Stimulated activated CD4-positive, alpha-beta T cell treated with anti-CD3 and anti-CD28 coated beads, Interleukin-12 subunit alpha, Interleukin-12 subunit beta, amount 100 ng/mL, for 24 hours (primary cell): ENCODE measurements around the gene DLG5.
"Not testable (repeated sequence)": the region's sequence is repeated elsewhere in the genome, so short reads cannot be mapped to it uniquely, and the experiment has no call there.

Experiments used
- DNase-seq, 2 experiments: peaks; one replicate each; pipeline ENCODE4 v3.0.0-alpha.2; 2020; ENCODE audit warnings: low read depth in 2 of 2

DLG5 gene

DNA sequence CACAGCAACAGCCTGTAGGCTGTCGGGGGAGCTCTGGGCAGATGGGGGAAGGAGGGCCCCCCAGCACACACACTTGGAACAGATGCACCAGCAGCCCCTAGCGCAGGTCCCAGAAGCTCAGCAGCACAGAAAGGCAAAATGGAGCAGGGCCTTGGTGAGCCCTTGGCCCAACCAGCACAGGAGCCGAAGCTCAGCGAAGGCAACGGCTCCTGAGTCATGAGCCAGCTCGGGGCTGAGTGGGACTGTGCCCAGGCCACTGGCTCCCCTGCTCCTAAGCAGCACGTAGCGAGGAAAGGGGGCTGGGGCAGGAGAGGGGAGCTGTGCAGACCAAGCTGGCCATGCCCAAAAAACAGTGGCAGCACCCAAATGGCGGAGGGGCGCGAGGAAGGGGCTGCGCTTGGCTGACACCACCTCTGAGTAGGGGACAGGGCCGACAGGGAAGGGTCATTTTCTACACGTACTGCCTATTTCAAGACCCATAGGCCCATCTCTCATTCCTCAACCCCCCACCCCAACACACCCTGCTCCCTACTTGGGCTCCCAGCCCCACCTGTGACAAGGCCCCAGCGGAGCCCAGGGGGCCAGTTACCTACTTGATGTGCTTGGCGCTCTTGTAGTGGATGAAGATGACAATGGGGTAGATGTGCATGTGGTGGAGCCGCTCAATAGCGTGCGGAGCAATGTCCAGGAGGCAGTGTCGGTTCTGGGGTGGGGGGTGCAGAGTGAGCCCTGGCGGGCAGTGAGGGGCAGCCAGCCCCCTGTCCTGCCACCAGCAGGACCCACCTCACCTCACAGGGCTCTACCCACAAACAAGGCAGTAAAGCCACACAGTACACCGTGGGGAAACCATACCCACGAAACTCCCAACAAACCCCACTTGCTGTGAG is 132.1 kb downstream of the DLG5 start:
- no peak for DNase-seq

DNA sequence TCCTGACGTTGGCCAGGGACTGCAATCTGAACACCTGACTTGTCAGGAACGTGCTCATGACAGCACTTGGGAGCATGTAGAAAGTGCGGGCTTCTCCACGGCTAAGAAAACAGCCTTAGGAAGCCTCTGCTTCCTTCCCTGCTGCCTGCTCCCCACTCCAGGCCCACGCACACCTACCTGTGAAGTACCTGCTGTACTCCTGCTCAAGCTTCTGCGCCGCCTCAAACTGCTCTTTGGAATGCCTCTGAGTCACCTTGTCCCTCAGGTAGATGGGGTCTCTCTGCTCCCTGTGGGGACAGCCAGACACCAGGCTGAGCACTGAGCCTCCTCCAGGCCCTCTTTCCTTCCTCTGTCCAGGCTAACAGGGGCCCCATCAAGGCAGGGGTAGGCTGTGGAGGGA is 132.7 kb downstream of the DLG5 start:
- no peak for DNase-seq

DNA sequence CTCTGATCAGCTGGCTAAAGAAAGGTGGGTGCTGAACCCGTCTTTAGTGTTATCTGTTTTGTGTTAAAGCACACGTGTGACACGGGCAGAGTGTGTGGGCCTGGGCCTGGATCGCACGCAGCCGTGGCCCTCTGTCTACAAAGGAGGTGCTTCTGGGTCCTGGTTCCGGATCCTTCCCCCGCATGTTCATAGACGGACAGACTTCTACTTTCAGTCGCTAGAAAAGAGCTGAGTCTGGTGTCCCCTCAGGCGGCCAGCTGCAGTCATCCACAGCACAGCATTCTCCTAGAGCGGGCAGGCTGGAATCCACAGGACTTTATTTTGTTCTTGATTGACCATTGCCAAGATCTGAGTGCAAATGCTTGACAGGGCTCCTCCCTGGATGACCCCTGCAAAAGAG is 134.4 kb downstream of the DLG5 start:
- no peak for DNase-seq

DNA sequence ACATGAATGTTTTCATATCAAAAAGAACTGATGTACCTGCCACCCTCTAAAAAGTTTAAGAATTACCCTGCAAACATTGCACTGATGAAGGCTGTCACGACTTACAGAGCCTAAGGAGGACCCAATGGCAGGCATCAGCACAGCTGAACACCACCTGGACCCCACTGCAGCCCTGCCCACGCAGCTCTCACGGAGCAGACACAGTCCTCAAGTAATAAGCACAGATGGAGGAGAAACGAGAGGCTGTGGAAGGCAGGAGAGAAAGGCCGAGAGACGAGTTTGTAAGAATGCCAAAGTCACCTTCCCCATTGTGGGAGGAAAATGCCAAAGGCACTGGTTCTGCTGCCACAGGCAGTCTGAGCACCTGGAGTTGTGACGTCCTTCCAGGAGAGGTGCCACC is 135.0 kb downstream of the DLG5 start:
- no peak for DNase-seq

DNA sequence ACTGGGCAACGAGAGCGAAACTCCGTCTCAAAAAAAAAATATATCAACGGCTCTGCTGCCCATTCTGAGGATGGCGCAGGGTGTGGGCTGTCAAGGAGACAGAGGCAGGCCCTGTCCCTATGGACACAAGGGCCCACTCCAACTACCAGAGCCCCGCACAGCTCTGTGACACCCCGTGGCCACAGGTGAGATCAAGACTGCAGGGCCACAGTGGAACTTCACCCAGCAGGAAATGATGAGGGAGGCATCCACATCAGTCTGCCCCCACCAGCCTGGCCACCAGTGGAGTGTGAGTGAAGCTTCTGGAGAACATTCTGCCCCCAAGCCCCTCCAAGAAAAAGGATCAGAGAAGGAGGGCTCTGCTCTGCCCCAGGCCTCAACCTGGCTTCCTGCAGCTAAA is 136.7 kb downstream of the DLG5 start:
- no peak for DNase-seq

DNA sequence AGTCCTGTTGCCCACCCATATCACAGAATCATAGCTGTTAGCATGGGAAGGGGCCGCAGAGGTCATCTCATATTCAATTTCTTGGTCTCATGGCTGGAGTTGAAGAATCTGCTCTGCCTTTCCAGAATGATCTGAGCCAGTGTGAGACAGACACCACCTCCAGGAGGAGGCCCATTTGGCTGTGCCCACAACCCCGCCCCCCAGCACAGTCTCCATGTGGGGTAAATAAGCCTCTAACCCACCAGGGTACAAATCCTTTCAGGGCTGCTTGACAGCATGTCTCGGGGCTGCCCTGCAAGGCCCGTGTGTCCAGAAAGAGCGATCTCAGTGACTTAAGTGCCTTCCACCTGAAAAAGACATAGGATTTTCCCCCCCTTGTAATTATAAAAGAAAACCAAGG is 137.5 kb downstream of the DLG5 start:
- DNase-seq: no peak

DNA sequence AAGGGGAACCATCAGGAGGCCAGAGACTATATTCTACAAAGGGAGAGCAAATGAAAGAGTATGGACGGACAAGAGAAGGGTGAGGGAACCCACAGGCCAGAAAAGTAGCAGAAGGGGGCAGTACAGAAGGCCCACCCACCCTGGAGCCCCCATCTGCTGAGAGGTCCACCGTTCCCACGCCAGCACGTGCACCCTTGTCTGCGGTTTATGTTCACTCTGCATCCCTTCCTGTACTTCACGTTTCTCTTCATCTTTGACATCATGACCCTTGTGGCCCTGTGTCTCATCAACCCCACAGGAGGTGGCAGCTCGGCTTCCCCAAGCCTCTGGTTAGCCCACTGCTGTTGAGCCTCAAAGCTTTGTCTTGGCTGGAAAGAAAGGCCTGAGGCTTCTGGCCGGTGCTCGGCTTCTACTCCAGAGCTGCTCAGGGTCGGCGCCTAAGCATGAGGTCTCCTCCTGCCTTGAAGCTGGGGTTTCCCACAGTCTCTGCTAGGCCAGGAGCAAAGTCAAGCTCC is 138.0 kb downstream of the DLG5 start:
- DNase-seq: no peak

DNA sequence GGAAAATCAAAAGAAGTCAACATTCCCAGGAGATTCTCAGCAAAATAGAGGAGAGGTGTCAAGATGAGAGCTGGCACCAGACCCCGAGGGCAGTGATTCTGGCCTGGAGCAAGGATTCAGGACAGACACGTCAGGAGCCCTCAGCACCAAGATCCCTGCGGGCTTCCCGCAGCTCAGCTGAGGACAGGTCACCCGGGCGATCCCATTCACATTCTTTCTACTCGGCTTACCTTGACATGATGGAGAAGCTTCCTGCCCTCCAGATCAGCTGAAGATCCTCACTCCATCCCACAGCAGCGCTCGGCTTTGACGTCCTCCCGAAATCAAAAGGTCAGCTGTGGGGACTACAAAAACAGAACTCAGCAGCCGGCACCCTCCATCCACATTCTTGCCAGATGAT is 139.1 kb downstream of the DLG5 start:
- DNase-seq: no peak

DNA sequence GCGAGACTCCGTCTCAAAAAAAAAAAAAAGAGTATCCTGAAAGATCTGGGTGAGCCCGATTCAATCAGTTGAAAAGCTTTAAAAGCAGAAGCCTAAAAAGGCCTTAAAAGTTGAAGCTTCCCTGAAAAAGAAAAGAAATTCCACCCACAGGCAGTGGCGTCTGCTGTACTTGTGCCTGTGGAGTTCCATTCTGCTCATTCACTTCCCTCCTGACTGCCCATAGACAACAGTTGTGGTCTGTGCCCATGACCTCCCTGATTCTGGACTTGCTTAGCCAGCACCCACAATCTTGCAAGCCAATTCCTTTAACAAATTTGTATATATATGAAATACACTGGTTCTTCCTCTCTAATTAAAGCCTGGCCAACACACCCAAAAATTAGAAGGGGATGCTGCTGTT is 141.7 kb downstream of the DLG5 start:
- DNase-seq: no peak

DNA sequence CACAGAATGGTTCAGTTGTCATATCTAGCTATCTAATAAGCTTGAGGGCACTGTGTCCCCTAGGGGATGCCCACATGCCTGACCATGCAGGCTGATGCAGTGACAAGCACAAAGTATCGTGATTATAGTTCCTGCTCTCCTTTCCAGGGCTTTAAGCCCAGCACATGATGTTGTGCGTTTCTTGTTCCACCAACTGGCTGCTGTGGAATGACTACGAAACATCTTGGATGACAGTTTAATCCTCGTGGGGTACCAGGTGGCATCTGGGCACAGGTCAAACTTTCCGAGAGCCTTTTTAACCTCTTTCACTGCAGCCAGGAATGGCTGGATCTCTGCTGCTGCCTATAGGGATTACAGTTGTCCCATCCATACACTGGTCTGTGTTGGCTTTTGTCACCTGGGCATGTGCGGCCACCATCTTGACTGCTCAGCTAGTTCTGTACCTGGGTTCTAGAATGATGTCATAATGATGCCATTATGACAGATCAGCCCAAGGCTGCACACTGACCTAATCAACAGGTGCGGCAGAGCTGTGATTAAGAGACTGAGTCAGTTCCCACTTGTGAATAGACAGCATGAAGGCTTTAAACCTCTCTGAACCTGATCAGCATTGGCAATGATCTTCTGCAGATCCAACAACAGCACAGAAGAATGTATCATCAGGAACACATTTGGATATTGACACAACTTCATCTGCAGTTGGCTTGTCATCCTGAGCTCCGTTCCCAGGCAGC is 144.1 kb downstream of the DLG5 start:
- no peak for DNase-seq

DNA sequence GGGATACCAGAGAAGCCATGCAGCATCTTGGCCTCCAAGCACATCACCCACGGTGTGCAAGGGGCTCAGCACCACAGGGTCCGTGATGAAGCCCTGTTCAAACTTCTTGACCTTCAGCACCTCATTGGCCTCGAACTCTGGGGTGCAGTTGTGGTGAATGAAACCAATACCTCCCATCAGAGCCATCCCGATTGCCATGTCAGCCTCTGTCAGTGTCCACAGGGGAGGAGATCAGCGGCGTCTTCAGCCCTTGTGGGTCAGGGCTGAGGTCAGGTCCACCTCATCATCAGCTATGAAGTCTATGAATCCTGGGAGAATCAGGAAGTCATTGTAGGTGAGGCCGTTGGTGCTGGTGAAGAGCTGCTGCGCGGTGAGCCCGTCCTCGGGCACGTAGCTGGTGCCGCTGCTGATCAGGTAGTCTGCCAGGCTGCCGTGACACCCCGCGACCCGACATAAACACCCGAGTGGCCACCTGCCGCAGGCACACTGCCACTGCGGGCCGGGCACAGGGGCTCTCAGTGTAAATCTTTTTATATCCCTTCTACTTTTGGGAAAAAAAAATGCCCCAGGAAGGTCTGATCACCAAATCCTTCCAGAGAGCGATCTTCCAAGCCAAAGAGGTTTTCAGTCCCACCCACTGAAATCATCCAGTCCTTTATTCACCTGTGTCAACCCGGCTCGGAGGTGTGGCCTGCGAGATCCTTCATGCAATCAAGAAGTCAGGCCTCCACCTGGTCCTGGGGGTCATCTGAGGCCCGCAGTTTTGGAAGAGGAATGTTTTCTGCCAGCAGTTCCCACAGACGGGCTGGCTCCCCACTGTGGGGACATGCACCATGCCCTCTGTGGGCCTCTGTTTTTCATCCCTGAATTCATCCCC is 144.9 kb downstream of the DLG5 start:
- no peak for DNase-seq

DNA sequence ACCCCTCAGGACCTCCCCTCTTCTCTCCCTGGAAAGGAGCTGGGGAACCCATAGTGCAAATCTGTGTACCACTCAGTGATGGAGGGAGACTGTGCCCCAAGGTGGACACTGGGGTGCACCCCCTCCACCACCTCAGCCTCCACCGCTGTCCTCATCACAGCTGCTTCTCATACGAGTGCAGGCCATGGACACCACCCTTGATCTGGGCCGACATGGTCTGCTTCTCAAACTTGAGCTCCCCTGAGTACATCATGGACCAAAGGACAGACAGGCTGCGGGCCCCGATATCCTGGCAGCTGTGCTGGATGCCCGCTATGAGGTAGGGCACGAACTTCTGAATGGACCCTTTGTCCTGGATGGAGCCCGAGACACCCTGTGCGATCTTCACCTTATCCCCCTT is 146.4 kb downstream of the DLG5 start:
- no peak for DNase-seq

DNA sequence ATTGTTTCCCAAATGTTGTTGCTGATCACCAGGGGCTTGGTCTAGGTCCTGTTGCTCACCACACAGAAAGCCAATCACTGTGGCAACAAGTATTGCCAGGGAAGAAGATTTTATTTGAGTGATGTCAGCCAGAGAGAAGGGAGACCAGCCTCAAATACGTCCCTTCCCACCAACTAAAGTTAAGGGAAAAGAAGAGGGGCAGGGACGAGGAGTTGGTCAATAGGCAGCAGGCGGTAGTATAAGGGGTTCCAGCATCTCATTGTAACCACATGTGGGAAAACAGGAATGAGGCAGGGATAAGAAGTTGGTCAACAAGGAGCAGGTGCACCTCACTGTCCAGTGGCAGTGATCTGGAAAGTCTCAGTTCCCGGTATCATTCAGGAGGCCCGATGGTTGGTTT is 150.1 kb downstream of the DLG5 start:
- no peak for DNase-seq

DNA sequence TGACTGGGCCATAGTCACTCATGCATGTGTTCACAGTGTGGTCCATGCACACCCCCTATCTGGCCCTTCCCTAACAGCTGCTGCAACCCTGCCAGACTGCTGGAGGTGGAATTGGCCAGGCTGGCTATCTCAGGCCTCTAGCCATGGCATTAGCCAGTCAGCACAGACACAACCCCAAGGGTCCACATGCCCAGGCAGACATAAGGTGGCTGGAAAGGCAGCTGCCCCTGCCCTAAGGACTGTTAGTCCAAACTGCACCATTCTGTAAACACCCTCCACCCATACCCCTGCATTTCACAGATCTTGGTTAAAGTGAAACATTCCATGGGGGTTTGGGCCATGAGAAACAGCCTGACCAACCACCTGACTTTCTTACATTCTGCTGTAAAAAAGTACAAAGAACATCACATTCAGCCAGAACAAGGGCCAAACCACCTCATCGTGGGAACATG is 151.6 kb downstream of the DLG5 start:
- no peak for DNase-seq

DNA sequence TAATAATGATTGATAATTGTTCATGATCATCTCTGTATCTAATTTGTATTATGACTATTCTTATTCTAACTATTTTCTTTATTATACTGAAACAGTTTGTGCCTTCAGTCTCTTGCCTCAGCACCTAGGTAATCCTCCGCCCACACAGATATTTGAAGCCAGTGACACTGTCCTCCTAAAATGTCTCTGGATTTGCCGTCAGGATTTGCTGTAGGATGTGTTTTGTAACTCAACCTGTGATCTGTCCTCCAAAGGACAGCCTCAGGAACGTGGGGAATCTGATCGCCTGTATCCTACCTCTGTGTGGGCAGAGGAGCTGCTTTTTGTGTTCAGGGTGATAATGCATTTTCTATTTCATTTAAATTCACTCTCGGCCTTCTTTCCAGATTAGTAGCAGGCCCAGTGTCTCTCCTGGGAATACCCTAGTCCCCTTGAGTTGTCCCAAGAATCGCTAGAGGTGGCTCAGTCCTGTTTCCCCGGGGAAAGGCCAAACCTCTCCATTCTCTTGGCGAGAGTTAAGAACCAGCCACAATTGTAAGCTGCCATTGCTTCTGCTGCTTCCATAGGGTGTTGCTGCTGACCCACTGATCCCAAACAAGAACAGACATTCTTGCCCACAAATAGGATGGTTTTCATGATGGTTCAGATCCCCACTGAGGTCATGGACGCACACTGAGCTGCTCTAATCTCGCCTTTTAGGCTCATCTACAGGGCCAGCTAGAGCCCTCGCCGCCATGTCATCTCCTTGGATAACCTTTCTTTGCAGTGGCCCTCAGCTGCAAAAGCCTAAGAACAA is 152.7 kb downstream of the DLG5 start:
- no peak for DNase-seq

DNA sequence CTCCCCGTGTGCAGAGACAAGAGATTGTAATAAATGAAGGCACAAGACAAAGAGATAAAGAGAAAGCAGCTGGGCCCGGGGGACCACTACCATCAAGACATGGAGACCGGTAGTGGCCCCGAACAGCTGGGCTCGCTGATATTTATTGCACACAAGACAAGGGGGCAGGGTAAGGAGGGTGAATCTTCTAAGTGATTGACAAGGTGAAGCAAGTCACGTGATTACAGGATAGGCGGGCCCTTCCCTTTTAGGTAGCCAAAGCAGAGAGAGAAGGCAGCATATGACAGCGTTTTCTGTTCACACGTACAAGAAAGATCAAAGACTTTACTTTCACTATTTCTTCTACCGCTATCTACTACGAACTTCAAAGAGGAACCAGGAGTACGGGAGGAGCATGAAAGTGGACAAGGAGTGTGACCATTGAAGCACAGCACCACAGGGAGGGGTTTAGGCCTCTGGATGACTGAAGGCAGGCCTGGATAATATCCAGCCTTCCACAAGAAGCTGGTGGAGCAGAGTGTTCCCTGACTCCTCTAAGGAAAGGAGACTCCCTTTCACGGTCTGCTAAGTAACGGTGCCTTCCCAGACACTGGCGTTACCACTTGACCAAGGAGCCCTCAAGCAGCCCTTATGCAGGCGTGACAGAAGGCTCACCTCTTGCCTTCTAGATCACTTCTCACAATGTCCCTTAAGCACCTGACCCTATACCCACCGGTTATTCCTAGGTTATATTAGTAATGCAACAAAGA is 153.5 kb downstream of the DLG5 start:
- not testable (repeated sequence) for DNase-seq

DNA sequence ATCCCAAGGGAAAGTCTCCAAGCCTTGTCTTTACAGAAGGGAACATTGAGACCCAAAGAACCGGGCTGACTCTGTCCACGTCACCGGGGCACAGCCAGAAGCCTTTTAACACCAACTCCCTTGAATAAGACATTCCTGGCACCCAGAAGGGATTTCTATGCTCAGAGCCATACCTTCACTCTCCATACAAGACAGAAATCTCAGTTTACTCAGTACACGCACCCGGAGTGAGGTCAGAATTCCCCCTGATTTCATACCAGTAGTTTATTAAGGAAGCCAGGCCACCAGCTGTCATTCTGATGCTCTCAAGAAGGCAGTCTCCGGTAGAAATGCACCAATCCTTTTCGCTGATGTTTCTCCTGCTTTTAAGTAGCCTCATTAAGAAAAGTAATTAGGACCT is 154.7 kb downstream of the DLG5 start:
- no peak for DNase-seq

DNA sequence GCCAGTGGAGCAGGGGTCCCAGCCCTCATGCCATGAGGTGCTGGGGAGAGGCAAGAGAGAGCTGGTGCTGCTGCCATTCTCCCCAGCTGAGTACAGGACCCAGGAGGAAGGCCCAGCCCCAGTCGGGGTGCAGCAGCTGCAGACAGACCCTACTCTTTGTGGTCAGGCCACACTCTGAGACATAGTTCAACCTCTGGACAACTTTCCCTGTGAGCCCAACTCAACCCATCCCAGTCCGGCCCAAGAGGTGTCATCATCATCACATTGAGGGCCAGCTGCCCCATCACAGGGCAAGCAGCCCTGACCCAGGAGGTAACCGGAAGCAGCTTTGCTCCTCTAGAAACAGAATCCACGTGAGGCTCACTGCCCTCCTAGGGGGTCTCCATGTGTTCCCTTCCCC is 155.1 kb downstream of the DLG5 start:
- DNase-seq: no peak

DNA sequence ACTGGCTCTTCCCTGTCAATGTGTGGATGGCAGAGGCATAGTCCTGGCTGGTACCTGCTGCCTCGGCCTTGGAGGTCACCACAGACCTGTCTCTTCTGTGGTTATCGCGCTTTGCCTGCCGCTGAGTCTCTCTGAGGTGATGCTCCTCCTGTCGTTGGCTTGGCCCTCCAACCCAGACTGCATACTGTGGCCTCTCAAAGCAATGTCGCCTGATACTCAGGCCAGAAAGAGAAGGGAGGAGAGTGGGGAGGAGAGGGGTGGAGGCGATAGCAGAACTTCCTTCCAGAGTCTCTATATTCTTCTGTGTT is 155.7 kb downstream of the DLG5 start:
- no peak for DNase-seq

DNA sequence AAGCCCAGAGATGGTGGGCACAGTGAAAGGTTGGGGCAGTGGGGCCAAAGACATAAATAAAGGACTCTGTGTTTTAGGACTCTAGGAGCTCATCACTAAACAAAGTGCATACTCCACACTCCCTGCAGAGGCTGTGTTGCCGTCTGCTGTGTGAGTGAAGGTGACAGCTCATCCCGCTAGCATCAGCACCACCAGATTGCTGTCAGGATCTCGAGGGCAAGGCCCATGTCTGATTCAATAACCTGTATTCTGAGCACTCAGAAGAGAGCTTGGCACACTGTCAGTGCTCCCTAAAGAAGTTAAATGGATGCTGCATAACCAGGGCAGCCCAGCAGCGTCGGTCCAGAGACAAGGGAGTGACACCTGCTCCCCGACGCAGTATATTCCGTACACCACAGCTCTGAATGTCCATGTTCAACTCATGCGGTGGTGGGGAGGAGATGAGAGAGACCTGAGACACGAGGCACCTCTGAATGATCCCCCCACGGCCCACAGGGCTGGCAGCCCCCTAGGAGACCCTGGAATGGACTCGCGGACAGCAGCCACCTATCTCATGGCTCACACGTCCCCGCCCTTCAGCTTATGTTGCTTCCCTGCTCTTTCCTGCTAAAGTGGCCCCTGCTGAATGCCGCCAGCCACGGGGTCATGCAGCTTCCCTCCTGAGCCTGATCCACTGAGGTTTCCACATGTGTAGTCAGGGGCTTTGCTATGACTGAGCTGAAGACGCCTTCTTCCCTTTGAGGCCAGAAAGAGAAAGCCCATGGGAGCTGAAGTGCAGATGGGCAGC is 156.3 kb downstream of the DLG5 start:
- no peak for DNase-seq
